IMR-90 (cell line): ENCODE data around the gene ZC3H4. TPM values are rescaled to one million over a fixed set of nuclear protein-coding genes. Genes with fewer than 3 reads are reported as not detected.

Source experiments
- ATAC-seq: fragments of 200-7000 bp; cut with Tn5 transposase; 2 replicates; pipeline ENCODE4 v1.9.1; 2020; ENCODE audit warnings: low read depth, mild to moderate bottlenecking, moderate library complexity
- BruUV-seq: library from RNA; stranded (reverse); fragments of 400-500 nt; replicated peaks from 2 replicates; lab custom pipeline; 2021; lab: Mats Ljungman, UMichigan
- CTCF ChIA-PET: fragments of 300-600 bp; formaldehyde crosslinking; extraction: SDS; loops from one replicate; lab custom pipeline; 2021; ENCODE audit warnings: antibody characterized with exemption; lab: Yijun Ruan, JAX
- POLR2A ChIA-PET: fragments of 300-600 bp; sonication (Branson Sonifier 250); formaldehyde crosslinking; loops from one replicate; lab custom pipeline; 2022; ENCODE audit warnings: antibody characterized with exemption; ENCODE audit not compliant: unreplicated experiment; lab: Charles Lee
- DNase-seq: peaks from one replicate; pipeline ENCODE4 v3.0.0; 2013
- H2AFZ ChIP-seq: replicated peaks from 2 replicates; pipeline ENCODE3; 2013; ENCODE audit warnings: low read length, mild to moderate bottlenecking; ENCODE audit not compliant: poor library complexity
- H2AK5ac ChIP-seq: 2 replicates; pipeline ENCODE4 v1.6.1; 2013; ENCODE audit warnings: low read depth, low read length, inconsistent platforms
- H2AK9ac ChIP-seq: replicated peaks from 2 replicates; pipeline ENCODE3; 2013; ENCODE audit warnings: mild to moderate bottlenecking, low read depth, low read length, moderate library complexity; ENCODE audit not compliant: poor library complexity
- H2BK120ac ChIP-seq: 2 replicates; pipeline ENCODE4 v1.6.1; 2013; ENCODE audit warnings: low read depth, low read length, inconsistent platforms
- H2BK15ac ChIP-seq: 3 replicates; pipeline ENCODE4 v1.6.1; 2013; ENCODE audit warnings: low read depth, low read length, inconsistent platforms
- H2BK20ac ChIP-seq: 2 replicates; pipeline ENCODE4 v1.6.1; 2013; ENCODE audit warnings: low read depth, mild to moderate bottlenecking, inconsistent platforms, low read length, moderate library complexity
- H2BK5ac ChIP-seq: 2 replicates; pipeline ENCODE4 v1.6.1; 2013; ENCODE audit warnings: mild to moderate bottlenecking, low read depth, low read length, inconsistent platforms; ENCODE audit not compliant: poor library complexity, severe bottlenecking
- H3K14ac ChIP-seq: replicated peaks from 2 replicates; pipeline ENCODE4 v1.6.1; 2013; ENCODE audit warnings: low read depth, low read length, inconsistent platforms
- H3K18ac ChIP-seq: 2 replicates; pipeline ENCODE4 v1.6.1; 2013; ENCODE audit warnings: low read depth, low read length, control low read depth
- H3K23ac ChIP-seq: 2 replicates; pipeline ENCODE4 v1.6.1; 2013; ENCODE audit warnings: low read depth, low read length, inconsistent platforms
- H3K27ac ChIP-seq: 2 replicates; pipeline ENCODE4 v1.5.1; 2013; ENCODE audit warnings: mild to moderate bottlenecking, control low read depth, low read length; ENCODE audit not compliant: insufficient read depth
- H3K27me3 ChIP-seq: 2 replicates; pipeline ENCODE4 v1.6.1; 2013; ENCODE audit warnings: low read length; ENCODE audit not compliant: control insufficient read depth, insufficient read depth
- H3K36me3 ChIP-seq: 2 replicates; pipeline ENCODE4 v1.6.1; 2013; ENCODE audit warnings: low read length, mixed read lengths; ENCODE audit not compliant: control insufficient read depth, insufficient read depth
- H3K4ac ChIP-seq: 2 replicates; pipeline ENCODE4 v1.6.1; 2013; ENCODE audit warnings: low read depth, low read length, inconsistent platforms
- H3K4me1 ChIP-seq: 2 replicates; pipeline ENCODE4 v1.6.1; 2013; ENCODE audit warnings: low read length, mixed read lengths; ENCODE audit not compliant: control insufficient read depth, insufficient read depth
- H3K4me2 ChIP-seq: 2 replicates; pipeline ENCODE4 v1.6.1; 2013; ENCODE audit warnings: low read depth, mild to moderate bottlenecking, control low read depth, low read length, moderate library complexity
- H3K4me3 ChIP-seq: 2 replicates; pipeline ENCODE4 v1.5.1; 2013; ENCODE audit warnings: low read depth, mild to moderate bottlenecking, control low read depth, low read length, moderate library complexity; ENCODE audit not compliant: insufficient read depth
- H3K56ac ChIP-seq: 2 replicates; pipeline ENCODE4 v1.6.1; 2013; ENCODE audit warnings: low read length, inconsistent platforms; ENCODE audit not compliant: insufficient read depth; ENCODE audit errors: extremely low read depth
- H3K79me1 ChIP-seq, 2 experiments: 2 replicates each; pipeline ENCODE4 v1.6.1; 2013; ENCODE audit warnings: low read length in 2 of 2, inconsistent platforms in 1 of 2, low read depth in 1 of 2
- H3K9ac ChIP-seq: 2 replicates; pipeline ENCODE4 v1.6.1; 2013; ENCODE audit warnings: low read depth, low read length, control low read depth
- H3K9me1 ChIP-seq: 2 replicates; pipeline ENCODE4 v1.6.1; 2013; ENCODE audit warnings: low read length, inconsistent platforms; ENCODE audit not compliant: insufficient read depth
- H3K9me3 ChIP-seq: 2 replicates; pipeline ENCODE4 v1.6.1; 2013; ENCODE audit warnings: low read length; ENCODE audit not compliant: control insufficient read depth, insufficient read depth
- H4K20me1 ChIP-seq: 2 replicates; pipeline ENCODE4 v1.6.1; 2013; ENCODE audit warnings: low read length, inconsistent platforms; ENCODE audit not compliant: insufficient read depth
- H4K5ac ChIP-seq: 2 replicates; pipeline ENCODE4 v1.6.1; 2013; ENCODE audit warnings: mild to moderate bottlenecking, low read depth, low read length, control low read depth
- H4K8ac ChIP-seq, 2 experiments: 2 replicates each; pipeline ENCODE4 v1.6.1; 2013; ENCODE audit warnings: low read depth in 2 of 2, low read length in 2 of 2, control low read depth in 1 of 2, inconsistent platforms in 1 of 2
- H4K91ac ChIP-seq: 2 replicates; pipeline ENCODE4 v1.6.1; 2013; ENCODE audit warnings: low read depth, low read length, inconsistent platforms; ENCODE audit not compliant: insufficient read depth
- BHLHE40 ChIP-seq: fragments of 150-350 bp; IDR thresholded peaks from 2 replicates; pipeline ENCODE4 v1.6.1; 2016; ENCODE audit warnings: mild to moderate bottlenecking, low read depth, low read length
- CEBPB ChIP-seq: IDR thresholded peaks from 2 replicates; pipeline ENCODE4 v1.6.1; 2012; ENCODE audit warnings: low read depth, low read length, improper control_type of control experiment
- CHD1 ChIP-seq: IDR thresholded peaks from 2 replicates; pipeline ENCODE4 v1.6.1; 2012; ENCODE audit warnings: low read depth, low read length, improper control_type of control experiment
- ELK1 ChIP-seq: fragments of 150-350 bp; IDR thresholded peaks from 2 replicates; pipeline ENCODE4 v1.6.1; 2016; ENCODE audit warnings: low read depth, mild to moderate bottlenecking, low read length, moderate library complexity, borderline replicate concordance
- NFE2L2 ChIP-seq: fragments of 150-350 bp; IDR thresholded peaks from 2 replicates; pipeline ENCODE4 v1.6.1; 2016; ENCODE audit warnings: low read depth, mild to moderate bottlenecking, low read length
- WGBS, 2 experiments: methylation state at CpG; one replicate each; pipeline versions ENCODE4 v1.1.5 to v1.1.7; 2013; ENCODE audit warnings: missing lambda C conversion rate in 2 of 2; ENCODE audit not compliant: insufficient read length in 1 of 2; ENCODE audit errors: extremely low coverage in 2 of 2; 5-methylcytosine and 5-hydroxymethylcytosine counted together
- dilution Hi-C: fragments of 300-500 bp; cut with HindIII; formaldehyde crosslinking; loops from one replicate; pipeline ENCODE4 v1.14.3; 2018; ENCODE audit warnings: low sequenced_read_pairs; ENCODE audit not compliant: unreplicated experiment
- in situ Hi-C: fragments of 300-500 bp; cut with MboI; formaldehyde crosslinking; loops from 3 replicates; pipeline ENCODE4 v1.14.3; 2019; ENCODE audit warnings: low sequenced_read_pairs, inconsistent platforms, mixed read lengths
- intact Hi-C: fragments of 100-400 bp; cut with micrococcal nuclease; formaldehyde crosslinking; loops from 2 replicates; pipeline ENCODE4 v1.10.0; 2022
- polyA plus RNA-seq, 3 experiments: library from polyadenylated mRNA; depleted of rRNA; stranded (reverse); fragments of >200 nt; gene quantifications; 2 replicates each; pipeline ENCODE4 v1.2.3, GENCODE V29; 2012; ENCODE audit warnings: low replicate concordance in 1 of 3
- total RNA-seq: library from RNA; depleted of rRNA; stranded (reverse); fragments of >200 nt; gene quantifications from 2 replicates; pipeline ENCODE4 v1.2.3, GENCODE V29; 2012
- TF ChIP-seq, protein P1 (sequence below): conservative IDR thresholded peaks from 2 replicates; pipeline ENCODE4 v1.5.1; 2012; ENCODE audit warnings: mild to moderate bottlenecking, low read depth, low read length, improper control_type of control experiment

The ZC3H4 gene
- total and polyA plus RNA-seq, 2 of the 4 experiments (the other 2 are of a cell fraction), result 3.9 to 8.9 TPM

DNA sequence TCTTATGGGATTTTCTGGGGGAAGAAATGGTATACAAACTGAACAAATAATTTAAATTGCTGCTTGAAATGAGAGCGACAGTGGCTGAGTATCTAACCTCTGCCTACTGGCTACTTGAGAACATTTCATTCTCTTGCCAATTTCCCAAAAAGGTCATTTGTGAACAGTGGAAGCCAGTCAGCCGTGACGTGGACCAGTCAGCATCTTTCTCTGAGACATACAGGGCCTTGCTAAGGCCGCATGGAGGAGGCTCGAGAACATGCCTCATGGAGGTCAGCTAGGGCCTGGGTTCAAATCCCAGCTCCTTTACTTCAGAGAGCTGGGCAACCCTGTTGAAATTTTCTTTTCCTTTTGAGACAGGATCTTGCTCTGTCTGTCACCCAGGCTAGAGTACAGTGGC lies 20.3 kb downstream of the ZC3H4 start:
- H2BK120ac ChIP-seq, result no peak overlapping the region
- in situ Hi-C loops, result no loop called here
- 92% methylated on average over 2 of the region's 5 CpGs; no CpG with 5 or more reads in 1 of the 2 experiments for WGBS, 2 experiments
- H2BK20ac ChIP-seq, result no peak overlapping the region
- H3K18ac ChIP-seq, result no peak overlapping the region
- no peak overlapping the region for H4K91ac ChIP-seq
- H3K9me1 ChIP-seq, result peaks cover 21% of the 10 kb centered on the region
- H2AFZ ChIP-seq, result no peak overlapping the region
- H3K36me3 ChIP-seq, result peaks cover 37% of the 10 kb centered on the region
- no peak overlapping the region for H3K4me2 ChIP-seq
- peaks cover 36 to 70% of the 10 kb centered on the region in 2 experiments for H3K79me1 ChIP-seq
- no peak overlapping the region for H3K27ac ChIP-seq
- H2AK9ac ChIP-seq, result no peak overlapping the region
- TF ChIP-seq NFE2L2 (no peak), CHD1 (no peak), CEBPB (no peak), BHLHE40 (no peak), ELK1 (no peak)
- TF ChIP-seq, protein P1, sequence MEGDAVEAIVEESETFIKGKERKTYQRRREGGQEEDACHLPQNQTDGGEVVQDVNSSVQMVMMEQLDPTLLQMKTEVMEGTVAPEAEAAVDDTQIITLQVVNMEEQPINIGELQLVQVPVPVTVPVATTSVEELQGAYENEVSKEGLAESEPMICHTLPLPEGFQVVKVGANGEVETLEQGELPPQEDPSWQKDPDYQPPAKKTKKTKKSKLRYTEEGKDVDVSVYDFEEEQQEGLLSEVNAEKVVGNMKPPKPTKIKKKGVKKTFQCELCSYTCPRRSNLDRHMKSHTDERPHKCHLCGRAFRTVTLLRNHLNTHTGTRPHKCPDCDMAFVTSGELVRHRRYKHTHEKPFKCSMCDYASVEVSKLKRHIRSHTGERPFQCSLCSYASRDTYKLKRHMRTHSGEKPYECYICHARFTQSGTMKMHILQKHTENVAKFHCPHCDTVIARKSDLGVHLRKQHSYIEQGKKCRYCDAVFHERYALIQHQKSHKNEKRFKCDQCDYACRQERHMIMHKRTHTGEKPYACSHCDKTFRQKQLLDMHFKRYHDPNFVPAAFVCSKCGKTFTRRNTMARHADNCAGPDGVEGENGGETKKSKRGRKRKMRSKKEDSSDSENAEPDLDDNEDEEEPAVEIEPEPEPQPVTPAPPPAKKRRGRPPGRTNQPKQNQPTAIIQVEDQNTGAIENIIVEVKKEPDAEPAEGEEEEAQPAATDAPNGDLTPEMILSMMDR, result no peak
- no peak overlapping the region for H3K9ac ChIP-seq
- no peak overlapping the region for H3K4me3 ChIP-seq
- ChIA-PET CTCF (interaction anchor here (1.3 kb wide), 1 partner anchor 32 kb away, joined by 3 read pairs; no protein-coding TSS in a partner anchor), POLR2A (no interaction called here)
- no peak overlapping the region for H3K23ac ChIP-seq
- no peak for DNase-seq
- H4K5ac ChIP-seq, result no peak overlapping the region
- H3K27me3 ChIP-seq, result no peaks in the 10 kb centered on the region
- H3K4me1 ChIP-seq, result peaks cover 7% of the 10 kb centered on the region; the same call in 1 of the 2 replicates
- no peak overlapping the region for H2AK5ac ChIP-seq
- peaks cover 46% of the 10 kb centered on the region for H4K20me1 ChIP-seq
- no peak overlapping the region for H3K14ac ChIP-seq
- no peak overlapping the region for H2BK15ac ChIP-seq
- dilution Hi-C loops, result no loop called here
- no peaks in the 10 kb centered on the region for H3K9me3 ChIP-seq
- H3K56ac ChIP-seq, result no peak overlapping the region
- intact Hi-C loops, result no loop called here
- H4K8ac ChIP-seq, result no peak overlapping the region
- H3K4ac ChIP-seq, result no peak overlapping the region
- H2BK5ac ChIP-seq, result no peak overlapping the region
- no peak for ATAC-seq
- BruUV-seq, result no TSS peak
